MM.1S (cell line): ENCODE data around the gene RALGAPA2.

ENCODE experiments used
- CTCF ChIP-seq: fragments of 300-600 bp; sonication (generic); IDR thresholded peaks from 2 replicates; pipeline ENCODE4 v1.5.1; 2016; ENCODE audit warnings: antibody characterized with exemption, low read length, mixed read lengths
- EZH2phosphoT487 ChIP-seq: fragments of 300-600 bp; sonication (generic); IDR thresholded peaks from 2 replicates; pipeline ENCODE4 v1.6.1; 2018; ENCODE audit warnings: antibody characterized with exemption, low read length

- no peak for TF ChIP-seq CTCF
- no peak for TF ChIP-seq EZH2phosphoT487
Measured at GRCh38 chr20:20440481-20440880, 272.0 kb downstream of the RALGAPA2 start.
